IPS-NIHi7 (cell line): ENCODE data around the gene C1QC.

ENCODE experiments used
- DNase-seq: peaks from one replicate; pipeline ENCODE4 v3.0.0; 2012; ENCODE audit warnings: mixed read lengths; ENCODE audit errors: extremely low spot score

Gene C1QC

GRCh38 chr1:22680726-22681125, 37.3 kb downstream of the C1QC start:
- no peak for DNase-seq

GRCh38 chr1:22681556-22682276, 38.3 kb downstream of the C1QC start:
- no peak for DNase-seq

GRCh38 chr1:22683547-22683946, 40.1 kb downstream of the C1QC start:
- DNase-seq, result no peak

- no peak for DNase-seq
Observed at GRCh38 chr1:22685591-22686059, 42.2 kb downstream of the C1QC start.

- no peak for DNase-seq
Observed at GRCh38 chr1:22687191-22687590, 43.8 kb downstream of the C1QC start.

GRCh38 chr1:22688466-22688865, 45.0 kb downstream of the C1QC start:
- DNase-seq, result no peak

- DNase-seq, result no peak
Observed at GRCh38 chr1:22689505-22689904, 46.1 kb downstream of the C1QC start.

GRCh38 chr1:22691031-22691753, 47.8 kb downstream of the C1QC start:
- no peak for DNase-seq

GRCh38 chr1:22694172-22694571, 50.7 kb downstream of the C1QC start:
- DNase-seq, result no peak

- no peak for DNase-seq
Observed at GRCh38 chr1:22696610-22697009, 53.2 kb downstream of the C1QC start.
